HG03066 (cell line): ENCODE data around the gene HOXA3.

Experiments
- ATAC-seq: cut with Tn5 transposase; IDR thresholded peaks from one replicate; pipeline ENCODE4 v1.9.1; 2021; ENCODE audit warnings: low read depth; ENCODE audit not compliant: unreplicated experiment

Gene HOXA3

DNA sequence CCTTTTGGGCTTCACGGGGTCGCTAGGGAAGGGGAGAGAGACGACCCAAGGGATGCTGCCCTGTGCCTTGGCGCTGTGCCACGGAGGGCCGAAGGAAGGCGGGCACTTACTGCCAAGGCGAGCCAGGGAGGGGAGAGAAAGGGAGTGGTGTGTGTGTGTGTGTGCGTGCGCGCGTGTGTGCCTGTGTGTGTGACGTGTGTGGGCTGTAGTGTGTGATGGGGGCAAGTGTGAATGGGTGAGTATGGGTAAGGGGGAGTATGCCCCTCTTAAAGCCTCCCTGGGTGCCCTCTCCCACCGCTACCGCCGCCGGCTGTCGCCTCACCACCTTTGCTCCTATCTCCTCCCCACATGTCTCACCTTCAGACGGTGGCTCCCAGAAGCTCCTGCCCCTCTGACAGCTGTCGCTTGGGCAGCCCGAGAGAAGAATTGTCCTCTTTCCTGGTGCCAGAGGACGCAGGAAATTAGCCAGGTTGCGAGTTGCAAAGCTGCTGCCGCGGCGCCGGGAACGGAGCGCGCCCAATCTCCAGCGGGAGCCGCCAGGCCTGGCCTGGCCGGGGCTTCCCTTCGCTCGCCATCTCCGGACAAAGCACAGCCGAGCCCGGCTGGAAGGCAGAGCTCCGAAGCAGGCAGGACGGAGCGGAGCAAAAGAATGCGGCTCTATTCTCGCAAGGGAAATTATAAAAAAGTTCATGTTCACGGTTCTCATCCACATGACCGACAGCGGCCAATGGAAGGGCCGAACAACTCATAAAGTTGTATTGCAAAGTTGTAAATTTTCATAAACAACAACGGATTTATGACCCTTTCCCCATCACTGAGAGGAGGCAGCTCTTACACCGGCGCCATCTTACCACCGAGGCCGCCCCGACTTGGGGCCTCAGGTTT is at the start of gene HOXA3:
TSS of gene HOXA3 (minus strand) at position 653 of the 885 bp plus-strand sequence. CDS start 41,943 bp downstream, outside the sequence.
- no peak for ATAC-seq

- no peak for ATAC-seq
Measured at GRCh38 chr7:27201580-27202017, 49.2 kb upstream of the HOXA3 start.

DNA sequence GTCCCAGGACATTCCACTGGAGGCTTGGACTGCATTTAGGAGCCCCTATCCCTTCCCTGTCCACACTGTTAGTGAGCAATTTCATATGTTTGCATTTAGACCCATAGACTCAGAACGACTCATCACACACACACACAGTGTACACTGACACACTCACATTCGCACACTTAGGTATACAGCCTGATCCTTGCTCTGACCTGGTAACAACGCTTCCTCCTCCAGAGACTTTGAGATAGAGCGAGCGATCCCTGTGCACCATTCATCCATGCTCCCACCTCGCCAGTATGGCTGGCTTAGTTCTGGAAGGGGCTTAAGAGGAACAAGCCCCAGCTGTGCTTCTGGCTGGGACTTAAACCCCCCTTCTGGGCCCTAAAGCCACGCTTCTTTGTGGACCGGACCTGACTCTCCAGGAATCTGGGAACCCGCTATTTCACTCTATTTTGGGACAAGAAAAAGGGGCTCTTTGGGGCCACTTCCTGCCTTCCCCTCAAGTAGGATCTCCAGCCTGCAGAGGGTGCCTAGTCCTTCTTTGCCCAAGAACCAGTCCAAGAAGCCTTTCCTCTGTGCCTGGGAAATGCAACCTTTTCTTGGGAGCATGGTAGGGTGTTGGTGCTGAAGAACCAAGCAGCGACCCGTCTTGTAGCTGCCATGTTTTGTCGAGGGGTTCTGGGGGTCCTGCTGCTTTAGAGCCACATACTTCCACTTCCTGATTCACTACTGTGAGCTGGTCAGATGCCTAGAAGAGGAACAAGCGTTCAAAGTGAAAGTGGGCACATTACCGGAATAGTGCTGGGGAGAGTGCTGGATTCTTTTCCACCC is 48.6 kb upstream of the HOXA3 start:
- ATAC-seq = no peak

- ATAC-seq = no peak
Measured at GRCh38 chr7:27199849-27200760, 47.7 kb upstream of the HOXA3 start, which contains the start of gene HOXA13. HOXA13 (minus strand) TSS chr7:27200091; CDS start chr7:27200077, 14 bp downstream.

DNA sequence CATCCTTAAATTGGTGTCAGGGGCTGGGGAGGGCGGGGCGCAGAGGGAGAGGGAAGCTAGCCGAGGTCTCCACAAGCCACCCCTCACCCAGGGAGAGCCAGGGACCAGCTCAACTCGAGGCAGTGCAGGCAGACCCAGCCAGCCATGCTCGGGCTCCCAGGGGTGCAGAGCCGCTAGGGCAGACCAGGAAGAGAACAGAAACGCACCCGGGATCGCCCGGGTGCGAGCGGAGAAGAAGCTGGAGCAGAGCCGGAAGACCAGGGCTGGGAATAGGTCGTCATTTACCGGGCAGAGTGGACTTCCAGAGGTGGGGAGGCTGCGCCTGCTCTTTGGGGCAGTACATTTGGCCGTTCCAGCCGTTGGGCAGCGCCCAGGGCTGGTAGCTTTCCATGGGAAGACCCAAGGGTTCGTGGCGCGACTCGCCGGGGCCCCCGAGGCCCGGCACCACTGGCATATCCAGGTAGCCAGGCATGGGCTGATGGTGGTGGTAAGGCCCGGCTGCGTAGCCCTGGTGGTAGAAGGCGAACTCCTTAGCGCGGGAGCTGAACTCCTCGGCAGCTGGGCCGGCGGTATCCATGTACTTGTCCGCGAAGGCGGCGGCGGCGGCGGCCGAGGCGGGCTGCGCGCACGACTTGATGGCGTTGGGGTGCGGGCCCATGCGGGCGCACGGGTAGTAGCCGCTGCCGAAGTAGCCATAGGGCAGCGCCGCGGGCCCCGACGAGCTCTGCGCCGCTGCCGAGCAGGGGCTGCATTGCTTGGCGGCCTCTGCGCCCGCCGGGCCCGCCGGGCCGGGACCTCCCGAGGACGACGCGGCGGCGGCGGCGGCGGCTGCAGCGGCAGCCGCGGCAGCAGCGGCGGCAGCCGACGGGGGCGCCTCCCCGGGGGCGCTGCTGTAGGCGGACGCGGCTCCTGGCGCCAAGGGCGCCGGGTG is 46.8 kb upstream of the HOXA3 start:
- ATAC-seq = no peak

DNA sequence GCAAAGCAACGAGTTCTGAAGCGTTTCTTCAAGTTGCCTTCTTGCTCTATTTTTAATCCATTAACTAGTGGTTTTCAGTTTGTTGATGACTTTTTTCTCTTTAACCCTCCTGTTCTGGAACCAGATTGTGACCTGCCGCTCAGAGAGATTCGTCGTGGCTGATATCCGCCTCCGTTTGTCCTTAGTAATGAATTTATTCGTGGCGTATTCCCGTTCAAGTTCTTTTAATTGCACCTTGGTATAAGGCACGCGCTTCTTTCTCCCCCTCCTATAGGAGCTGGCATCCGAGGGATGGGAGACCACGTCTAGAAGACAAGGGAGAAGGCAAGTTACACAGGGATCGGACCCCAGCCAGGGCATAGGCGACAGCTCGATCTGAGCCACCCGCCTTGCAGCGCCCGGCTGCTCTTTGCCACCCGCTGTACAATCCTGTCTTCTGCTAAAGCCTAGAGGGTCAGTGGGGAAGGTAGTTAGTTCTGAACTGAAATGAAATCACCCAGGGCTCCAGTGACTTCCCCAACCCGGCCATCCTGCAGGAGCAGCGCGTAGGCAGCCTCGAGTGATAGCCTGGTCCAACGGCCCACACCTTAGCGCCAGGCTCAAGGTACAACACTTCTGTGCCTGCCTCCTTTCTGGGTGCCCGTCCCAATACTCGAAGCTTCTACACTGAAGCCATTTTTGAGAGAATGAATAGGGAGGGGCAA is 45.9 kb upstream of the HOXA3 start:
- ATAC-seq = no peak

GRCh38 chr7:27197137-27198042 is 45.0 kb upstream of the HOXA3 start:
- ATAC-seq = no peak

- no peak for ATAC-seq
Measured at GRCh38 chr7:27196287-27196767, 43.9 kb upstream of the HOXA3 start.

- no peak for ATAC-seq
Measured at GRCh38 chr7:27194686-27195379, 42.5 kb upstream of the HOXA3 start.

- ATAC-seq = no peak
Measured at GRCh38 chr7:27194002-27194352, 41.6 kb upstream of the HOXA3 start.

DNA sequence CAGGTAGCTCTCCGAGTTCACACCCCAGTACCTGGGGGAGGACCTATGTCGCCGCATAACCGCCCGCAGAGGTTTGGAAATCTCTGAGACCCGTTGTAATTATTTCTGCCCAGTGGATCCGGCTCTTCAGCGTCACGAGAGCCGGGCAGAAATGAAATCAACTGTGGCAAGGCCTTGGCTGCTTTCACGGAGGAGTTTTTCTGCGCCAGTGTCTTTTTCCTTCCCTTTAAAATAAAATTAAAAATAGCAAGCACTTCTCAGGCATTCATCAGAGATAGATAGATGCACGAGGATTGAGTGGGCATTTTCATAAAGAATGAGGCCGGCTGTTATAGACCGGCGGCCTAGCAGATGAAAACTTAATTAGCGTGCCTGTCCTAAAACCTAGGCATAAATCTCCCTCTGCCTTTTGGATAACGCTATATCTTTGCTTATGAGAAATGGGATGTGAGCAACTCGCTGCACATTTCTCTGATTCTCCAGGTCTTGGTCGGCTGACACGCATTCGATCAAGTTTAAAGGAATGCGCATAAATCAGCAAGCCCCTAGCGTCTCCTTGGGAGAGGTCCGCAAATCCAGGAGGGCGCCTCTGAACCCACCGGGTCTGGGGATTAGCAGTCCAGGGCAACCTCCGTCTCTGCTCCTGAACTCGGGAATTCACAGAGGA is 41.1 kb upstream of the HOXA3 start:
- ATAC-seq = no peak

- ATAC-seq = no peak
Measured at GRCh38 chr7:27192546-27193334, 40.4 kb upstream of the HOXA3 start.

DNA sequence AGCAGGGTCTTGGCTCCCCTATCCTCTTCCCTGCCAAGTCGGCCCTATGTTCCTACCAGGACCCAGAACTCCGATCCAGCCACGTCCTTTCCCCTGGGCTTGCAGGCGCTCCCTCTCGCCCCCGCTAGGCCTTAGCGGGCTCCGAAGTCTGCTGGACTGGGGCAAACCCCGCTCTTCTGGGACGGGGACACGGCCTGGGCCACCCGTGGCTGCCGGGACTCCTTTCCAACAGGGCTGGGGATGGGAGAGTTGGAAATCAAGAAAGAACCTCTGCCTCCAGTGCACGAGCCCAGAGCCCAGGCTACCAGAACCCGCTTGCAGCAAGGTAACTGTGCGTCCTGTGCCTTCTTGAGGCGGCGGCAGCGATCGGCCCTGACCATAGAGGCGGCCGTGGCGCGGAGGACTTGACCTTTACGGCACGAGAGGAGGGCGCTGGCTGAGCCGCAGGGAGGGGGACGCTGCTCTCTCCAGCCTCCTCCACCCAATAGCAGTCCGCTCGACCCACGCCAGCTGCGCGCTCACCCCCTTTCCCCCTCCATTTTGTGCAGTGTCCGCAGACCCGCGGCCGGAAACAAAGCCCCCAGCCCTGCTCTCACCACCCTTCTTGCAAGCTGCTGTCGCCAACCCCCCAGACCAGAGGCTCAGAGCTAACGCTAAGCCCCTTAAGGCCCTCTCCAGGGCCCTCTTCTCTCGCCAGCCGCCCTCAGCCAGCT is 39.6 kb upstream of the HOXA3 start:
- ATAC-seq = no peak

DNA sequence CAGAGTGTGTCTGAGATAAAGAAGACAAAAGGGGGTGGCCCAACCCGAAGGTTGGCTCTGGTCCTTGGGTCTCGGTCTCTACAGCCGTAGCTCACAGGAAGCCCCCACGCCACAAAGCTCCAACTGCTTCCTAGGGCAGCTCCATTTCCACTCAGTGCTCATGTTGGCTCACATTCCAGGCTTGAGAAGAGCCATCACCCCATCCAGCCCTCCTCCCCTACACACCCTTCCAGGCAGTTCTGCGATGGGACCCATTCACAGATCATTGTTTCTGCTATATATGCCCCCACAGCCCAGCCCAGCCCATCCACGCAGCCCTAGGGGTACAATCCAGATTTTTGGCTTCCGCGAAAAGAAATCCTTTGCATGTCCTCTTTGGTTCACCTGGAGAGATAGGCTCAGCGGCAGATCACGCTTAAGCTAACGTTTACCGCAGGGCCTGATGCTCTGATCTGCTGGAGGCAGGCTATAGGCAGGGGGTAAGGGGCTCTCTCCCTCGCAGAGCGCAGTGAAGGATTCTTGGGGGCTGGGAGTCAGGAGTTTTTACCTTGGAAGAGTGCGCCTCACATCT is 38.9 kb upstream of the HOXA3 start:
- ATAC-seq = no peak
